A172 (cell line): Measurements from ENCODE around the gene ELAVL2. TPM values are rescaled to one million over a fixed set of nuclear protein-coding genes. Genes with fewer than 3 reads are reported as not detected.

Experiments
- DNase-seq: peaks from one replicate; pipeline ENCODE4 v3.0.0-alpha.2; 2015; ENCODE audit warnings: low spot score
- total RNA-seq: library from RNA; depleted of rRNA; stranded (reverse); fragments of >200 nt; shearing (Covaris generic); gene quantifications from 2 replicates; pipeline ENCODE4 v1.2.3, GENCODE V29; 2014

ELAVL2 gene
- total RNA-seq, 1 experiment from 2014 or later: 27.5 TPM

DNA sequence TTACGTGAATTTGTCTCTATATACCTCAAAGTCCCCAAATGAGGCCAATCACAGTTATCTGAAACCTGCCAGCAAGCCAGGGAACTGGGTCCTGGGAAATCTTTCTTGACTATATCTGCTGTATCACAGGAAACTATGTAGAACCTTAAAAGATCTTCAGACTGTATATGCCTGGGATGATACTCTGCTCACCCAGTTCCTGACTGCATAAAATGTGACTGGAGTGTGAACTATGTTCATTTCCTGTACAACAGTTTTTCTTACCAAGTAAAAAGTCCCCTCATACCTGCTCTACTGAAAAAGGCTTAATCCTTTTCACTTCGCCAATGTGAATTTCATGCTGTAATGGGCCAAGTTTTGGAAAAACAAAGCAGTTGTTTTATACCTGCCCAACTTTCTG, 162.9 kb downstream of the ELAVL2 start:
- DNase-seq: no peak

DNA sequence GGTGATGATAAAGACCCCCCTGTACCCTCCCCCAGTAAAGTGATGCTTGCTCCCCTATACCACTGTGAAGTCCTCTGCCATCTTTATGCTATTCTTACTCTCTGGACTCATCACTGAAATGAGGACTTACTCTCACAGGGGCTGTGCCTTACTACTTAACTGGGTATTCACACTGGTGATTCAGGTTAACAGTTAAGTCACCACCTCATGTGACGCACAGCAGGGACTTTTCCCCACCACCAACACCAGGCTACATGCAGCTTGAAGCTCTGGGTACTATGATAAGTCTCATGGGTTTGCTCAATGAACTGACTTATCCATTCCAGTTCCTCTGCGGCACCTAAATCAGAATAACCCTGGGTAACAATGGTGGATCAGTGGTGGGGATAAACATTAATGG, 163.7 kb downstream of the ELAVL2 start:
- no peak for DNase-seq

DNA sequence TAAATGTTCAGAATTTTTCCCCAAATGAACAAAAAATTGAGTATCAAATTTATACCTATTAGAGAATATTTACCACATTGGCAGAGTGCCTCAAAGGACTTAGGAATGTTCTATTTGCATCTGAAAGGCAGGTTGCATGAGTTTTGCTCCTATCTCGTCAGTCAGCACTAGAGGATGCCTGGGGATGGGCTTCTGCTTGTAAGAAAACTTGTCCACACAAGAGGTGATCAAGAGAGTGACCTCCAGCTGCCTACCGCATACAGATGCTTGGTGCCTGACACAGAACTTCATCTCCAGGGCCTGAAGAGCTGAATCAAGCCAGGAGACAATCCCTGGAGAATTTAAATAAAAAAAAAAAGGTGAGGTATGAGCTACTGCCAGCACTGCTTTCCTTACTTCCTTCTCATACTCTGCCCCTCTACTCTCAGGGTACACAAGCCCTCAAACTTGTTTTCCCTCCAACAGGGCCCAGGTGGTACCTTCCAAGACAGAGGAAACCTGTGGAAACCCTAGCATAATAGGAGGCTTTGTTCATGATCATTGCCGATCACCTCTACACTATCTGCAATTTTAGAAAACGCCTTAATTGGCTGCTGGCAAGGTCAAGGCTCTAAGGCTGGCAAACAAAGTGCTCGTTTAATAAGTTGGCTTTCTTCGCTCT, 166.6 kb downstream of the ELAVL2 start:
- DNase-seq: no peak

DNA sequence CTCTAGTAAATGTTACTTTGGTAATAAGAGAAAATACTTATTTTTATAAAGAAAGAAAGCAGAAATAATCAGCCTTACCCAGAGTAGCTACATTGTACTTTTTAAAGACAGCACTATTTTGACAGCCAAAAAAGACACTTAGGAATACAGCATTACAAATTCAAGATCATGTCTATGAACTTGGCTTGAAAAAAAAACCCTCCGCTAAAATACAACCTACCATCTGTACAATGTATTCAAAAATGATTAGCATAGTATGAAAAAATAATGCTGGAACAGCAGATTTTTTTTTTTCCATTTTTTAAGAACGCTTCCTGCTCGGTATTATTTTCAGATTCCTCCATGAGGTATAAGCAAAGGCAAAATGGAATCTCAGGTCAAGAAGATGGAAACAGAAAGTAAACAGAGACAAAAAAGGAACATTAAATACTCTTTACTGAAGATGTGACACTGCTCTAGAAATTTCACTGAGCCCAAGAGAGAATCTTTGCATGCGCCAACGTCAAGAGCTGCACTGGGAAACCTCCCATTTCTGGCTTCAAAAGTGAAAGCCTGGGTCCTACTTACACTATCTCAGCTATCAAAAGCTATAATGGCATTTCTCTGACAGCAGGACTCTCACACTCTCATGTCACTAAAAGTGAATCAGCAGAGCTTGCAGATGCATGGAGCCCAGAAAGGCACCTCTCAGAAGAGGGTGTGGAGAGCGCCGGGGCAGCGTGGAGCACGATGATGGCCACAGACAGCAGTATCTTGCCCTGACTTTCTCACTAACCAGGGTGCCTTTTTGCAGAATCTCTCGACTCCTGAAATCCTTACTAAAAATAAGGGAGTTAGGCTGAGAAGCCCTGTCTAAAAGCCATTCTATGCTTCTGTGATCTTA, 167.4 kb downstream of the ELAVL2 start:
- no peak for DNase-seq

DNA sequence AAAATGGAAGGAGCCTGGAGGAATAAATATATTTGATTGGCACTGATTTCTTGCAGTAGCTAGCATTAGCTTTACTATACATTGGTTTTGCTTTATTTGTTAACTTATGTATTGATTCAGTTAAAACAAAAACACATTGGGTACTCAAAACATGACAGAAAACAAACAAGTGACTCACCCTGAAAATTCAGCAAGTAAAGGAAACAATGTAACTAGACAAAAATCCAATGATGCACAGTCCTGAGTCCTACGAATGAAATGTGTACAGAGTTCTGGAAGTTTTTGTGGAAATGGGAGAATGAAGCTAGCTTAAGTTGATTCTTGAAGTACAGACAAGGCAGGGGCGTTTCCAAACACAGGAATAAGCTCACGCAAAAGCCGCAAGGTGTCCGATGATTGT, 175.0 kb downstream of the ELAVL2 start:
- DNase-seq: no peak

DNA sequence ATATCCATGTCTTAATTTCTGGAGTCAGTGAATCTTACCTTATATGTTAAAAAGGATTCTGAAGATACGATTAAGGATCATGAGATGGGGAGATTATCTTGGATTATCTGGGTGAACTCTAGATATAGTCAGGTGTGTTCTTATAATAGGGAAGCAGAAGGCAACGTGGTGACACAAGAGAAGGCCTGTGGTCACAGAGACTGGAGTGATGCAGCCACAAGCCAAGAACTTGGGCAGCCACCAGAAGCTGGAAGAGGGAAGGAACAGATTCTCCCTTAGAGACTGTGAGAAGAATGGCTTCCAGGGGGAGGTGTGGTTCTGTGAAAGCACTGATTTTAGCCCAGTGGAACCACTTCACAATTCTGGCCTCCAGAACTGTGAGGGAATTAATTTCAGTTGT, 177.4 kb downstream of the ELAVL2 start:
- DNase-seq: no peak

DNA sequence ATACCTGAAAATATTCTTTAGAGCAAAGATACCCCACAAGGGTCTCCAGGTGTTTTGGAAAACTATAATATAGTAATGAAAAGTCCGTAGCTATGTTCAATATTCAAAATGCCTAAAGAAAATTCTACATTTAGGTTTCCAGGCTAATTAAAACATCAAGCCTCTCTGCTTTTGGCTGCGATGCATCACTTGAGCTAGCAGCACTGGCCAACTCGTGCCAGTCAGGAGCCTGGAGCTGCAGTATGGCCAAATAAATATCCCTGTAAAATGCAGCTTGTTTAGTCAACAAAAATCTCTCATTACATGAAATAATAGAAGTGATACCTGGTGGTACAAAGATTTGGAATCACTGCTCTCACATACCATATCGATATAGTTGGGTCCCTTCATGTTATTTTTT, 181.1 kb downstream of the ELAVL2 start:
- DNase-seq: no peak

DNA sequence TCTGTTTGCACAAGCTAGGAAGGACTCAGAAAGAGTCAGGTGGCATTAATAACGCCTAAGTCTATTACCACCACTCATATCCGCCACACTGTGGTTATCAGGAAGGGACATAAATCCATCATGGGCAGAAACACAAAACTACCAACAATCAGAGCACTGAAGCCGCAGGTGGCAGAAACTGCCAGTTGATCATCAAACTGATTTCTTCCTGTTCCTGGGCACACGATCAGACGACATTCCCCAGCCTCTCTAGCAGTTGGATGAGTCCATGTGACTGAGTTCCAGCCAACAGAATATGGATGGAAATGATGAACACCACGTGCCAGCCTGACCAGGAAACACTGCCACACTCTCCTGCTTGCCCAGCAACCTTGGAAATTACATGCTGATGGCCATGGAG, 181.7 kb downstream of the ELAVL2 start:
- no peak for DNase-seq

DNA sequence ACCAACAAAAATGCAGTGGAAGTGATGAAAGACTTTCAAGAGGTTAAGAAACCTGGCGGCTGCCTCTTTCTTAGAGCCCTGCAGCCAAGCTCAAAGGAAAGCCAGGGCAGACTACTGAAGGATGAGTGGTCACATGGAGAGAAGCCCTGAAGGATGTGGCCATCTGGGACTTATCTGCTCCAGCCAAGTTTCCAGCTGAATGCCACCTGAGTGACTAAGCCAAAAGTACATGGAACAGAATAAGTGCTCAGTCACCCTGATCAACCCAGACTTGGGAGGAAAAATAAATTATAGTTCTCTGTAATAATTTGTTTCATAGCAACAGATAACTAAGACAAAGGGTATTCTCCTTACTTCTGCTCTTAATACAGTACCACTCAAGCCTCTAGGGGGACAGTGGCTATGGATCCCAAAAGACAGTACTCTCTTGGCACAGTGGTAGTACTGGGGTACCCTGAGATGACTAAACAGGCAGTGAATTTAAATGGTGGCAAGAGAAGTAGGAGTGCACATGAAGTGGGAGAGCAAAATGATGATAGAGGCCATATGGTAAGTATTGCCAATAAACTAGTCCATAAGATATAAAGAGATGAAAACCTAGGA, 182.3 kb downstream of the ELAVL2 start:
- no peak for DNase-seq
